ENCODE results near the gene HIVEP2. TPM values are rescaled to one million over a fixed set of nuclear protein-coding genes. Genes with fewer than 3 reads are reported as not detected.

Gene HIVEP2
- total and polyA plus RNA-seq, 9 donors = 8.4 to 58.9 (median 32.1) TPM

- 26 to 36% (median 29%) methylated on average over 1 of the region's 1 CpG for WGBS, 3 donors
- no peaks in the 10 kb centered on the region for H3K27me3 ChIP-seq
- no peaks in the 10 kb centered on the region for H3K9me3 ChIP-seq
- no peak overlapping the region for H3K4me3 ChIP-seq
- H3K27ac ChIP-seq = no peak overlapping the region
- H3K4me1 ChIP-seq (ENCODE audit: insufficient read depth) = peaks cover 7% of the 10 kb centered on the region
- H3K36me3 ChIP-seq = no peaks in the 10 kb centered on the region
- DNase-seq = no peak
- intact Hi-C loops (cut with DNase I) = no loop called here
- TF ChIP-seq EP300 (IDR thresholded peaks at IDR 0.05) = no peak
- no peak for TF ChIP-seq POLR2A (IDR thresholded peaks at IDR 0.05)
- TF ChIP-seq, protein P1, sequence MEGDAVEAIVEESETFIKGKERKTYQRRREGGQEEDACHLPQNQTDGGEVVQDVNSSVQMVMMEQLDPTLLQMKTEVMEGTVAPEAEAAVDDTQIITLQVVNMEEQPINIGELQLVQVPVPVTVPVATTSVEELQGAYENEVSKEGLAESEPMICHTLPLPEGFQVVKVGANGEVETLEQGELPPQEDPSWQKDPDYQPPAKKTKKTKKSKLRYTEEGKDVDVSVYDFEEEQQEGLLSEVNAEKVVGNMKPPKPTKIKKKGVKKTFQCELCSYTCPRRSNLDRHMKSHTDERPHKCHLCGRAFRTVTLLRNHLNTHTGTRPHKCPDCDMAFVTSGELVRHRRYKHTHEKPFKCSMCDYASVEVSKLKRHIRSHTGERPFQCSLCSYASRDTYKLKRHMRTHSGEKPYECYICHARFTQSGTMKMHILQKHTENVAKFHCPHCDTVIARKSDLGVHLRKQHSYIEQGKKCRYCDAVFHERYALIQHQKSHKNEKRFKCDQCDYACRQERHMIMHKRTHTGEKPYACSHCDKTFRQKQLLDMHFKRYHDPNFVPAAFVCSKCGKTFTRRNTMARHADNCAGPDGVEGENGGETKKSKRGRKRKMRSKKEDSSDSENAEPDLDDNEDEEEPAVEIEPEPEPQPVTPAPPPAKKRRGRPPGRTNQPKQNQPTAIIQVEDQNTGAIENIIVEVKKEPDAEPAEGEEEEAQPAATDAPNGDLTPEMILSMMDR (IDR thresholded peaks at IDR 0.05) = no peak
Observed at GRCh38 chr6:142874676-142875075, 70.3 kb downstream of the HIVEP2 start.

DNA sequence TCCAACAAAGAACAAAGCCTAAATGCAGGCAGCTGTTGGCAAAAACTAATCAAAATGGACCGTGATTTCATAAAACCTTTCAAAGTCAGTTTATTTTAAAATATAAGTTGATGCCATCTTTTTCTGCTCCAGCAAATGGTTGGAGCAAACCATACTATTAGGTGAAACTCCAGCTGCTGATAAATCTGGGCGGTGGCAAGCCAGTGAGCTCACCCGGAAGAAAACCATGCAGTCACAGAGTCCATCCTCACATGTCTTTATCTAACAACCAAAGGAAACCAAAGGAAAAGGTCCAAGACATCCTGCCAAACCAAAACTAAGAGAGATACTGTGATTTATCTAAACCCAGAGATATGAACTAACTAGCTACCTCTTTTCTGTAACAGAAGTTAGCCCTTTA is 72.6 kb downstream of the HIVEP2 start:
- TF ChIP-seq POLR2A (IDR thresholded peaks at IDR 0.05) = no peak
- TF ChIP-seq, protein P1 (IDR thresholded peaks at IDR 0.05) = no peak
- TF ChIP-seq EP300 (IDR thresholded peaks at IDR 0.05) = no peak
- H3K9me3 ChIP-seq = no peaks in the 10 kb centered on the region
- H3K4me1 ChIP-seq (ENCODE audit: insufficient read depth) = peaks cover 9% of the 10 kb centered on the region
- no peak overlapping the region for H3K27ac ChIP-seq
- no peaks in the 10 kb centered on the region for H3K27me3 ChIP-seq
- no peak for DNase-seq
- WGBS, 3 donors = 39 to 51% (median 42%) methylated on average over 3 of the region's 3 CpGs
- no peaks in the 10 kb centered on the region for H3K36me3 ChIP-seq
- H3K4me3 ChIP-seq = no peak overlapping the region
- intact Hi-C loops (cut with DNase I) = no loop called here

DNA sequence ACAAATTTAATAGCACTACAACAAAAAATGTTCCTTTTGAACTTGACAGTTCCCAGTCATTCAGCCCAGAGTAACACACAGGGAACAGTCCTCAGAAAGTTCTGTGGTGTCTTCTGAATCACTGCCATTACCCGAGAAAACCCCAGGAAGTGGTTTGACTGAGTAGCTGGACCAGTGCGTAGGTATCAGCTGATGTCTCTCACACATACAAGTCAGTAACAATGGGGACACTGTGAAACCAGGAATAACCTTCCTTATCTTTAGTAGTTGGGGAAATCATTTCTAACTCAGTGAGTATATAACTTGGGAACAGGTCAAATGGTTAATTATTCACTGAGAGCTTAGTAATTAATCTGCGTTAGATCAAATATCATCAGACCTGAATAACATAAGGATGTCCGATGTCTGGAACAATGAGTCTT is 73.1 kb downstream of the HIVEP2 start:
- DNase-seq = no peak
- Histone ChIP-seq H3K9me3 (no peaks in the 10 kb centered on the region), H3K27ac (no peak overlapping the region), H3K36me3 (no peaks in the 10 kb centered on the region), H3K4me1 (ENCODE audit: insufficient read depth) (peaks cover 9% of the 10 kb centered on the region), H3K4me3 (no peak overlapping the region), H3K27me3 (no peaks in the 10 kb centered on the region)
- intact Hi-C loops (cut with DNase I) = no loop called here
- 44 to 57% (median 56%) methylated on average over 4 of the region's 4 CpGs for WGBS, 3 donors
- TF ChIP-seq POLR2A (IDR thresholded peaks at IDR 0.05) (no peak), EP300 (IDR thresholded peaks at IDR 0.05) (no peak)

DNA sequence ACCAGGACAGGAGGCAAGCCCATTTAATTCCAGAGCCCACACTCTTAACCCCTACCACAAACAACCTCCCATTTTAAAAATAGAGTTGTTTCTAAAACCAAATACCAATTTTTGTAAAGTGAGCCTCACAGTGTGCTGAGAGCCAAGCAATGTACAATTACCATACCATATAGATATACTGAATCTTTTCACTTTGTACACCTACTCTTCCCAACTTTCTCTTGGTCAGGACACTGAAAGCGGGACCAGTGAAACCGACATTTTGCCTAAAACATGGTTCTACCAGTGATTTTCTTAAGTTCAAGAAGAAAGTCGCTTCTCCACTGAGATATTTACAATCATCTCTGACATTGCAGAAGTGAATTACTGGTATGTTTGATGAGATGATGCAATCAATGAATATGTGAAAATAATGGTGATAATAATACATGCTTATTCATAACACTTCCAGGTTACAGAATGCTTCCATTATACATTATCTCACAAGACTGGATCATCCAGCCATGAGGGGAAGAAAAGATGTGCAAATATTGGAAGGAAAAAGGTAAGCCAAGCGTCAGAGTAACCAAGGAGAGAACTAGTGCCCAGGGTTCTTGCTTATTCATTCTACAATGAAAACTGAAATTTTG is 74.1 kb downstream of the HIVEP2 start:
- Histone ChIP-seq H3K9me3 (no peaks in the 10 kb centered on the region), H3K4me3 (no peak overlapping the region)
- WGBS, 3 donors = 62 to 83% (median 72%) methylated on average over 4 of the region's 4 CpGs

DNA sequence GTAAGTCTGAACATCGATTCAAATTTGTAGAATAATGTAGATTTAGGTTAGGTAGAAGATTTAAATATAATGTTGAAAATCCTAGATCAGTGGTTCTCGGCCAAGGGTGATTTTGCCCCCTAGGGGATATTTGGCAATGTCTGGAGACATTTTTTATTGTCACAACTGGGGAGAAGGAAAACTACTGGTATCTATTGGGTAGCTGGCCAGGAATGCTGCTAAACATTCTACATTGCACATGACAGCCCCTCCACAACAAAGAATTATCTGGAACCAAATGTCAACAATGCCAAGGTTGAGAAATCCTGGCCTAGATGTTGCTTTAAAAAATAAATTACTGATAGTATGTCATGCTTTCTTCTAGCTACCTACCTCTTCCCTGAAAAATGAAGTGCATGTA is 76.1 kb downstream of the HIVEP2 start:
- Histone ChIP-seq H3K27ac (no peak overlapping the region), H3K27me3 (no peaks in the 10 kb centered on the region), H3K4me3 (no peak overlapping the region), H3K9me3 (no peaks in the 10 kb centered on the region), H3K4me1 (ENCODE audit: insufficient read depth) (peaks cover 8% of the 10 kb centered on the region), H3K36me3 (no peaks in the 10 kb centered on the region)
- intact Hi-C loops (cut with DNase I) = no loop called here
- TF ChIP-seq POLR2A (IDR thresholded peaks at IDR 0.05) (no peak), EP300 (IDR thresholded peaks at IDR 0.05) (no peak)
- TF ChIP-seq, protein P1 (IDR thresholded peaks at IDR 0.05) = no peak
- DNase-seq = no peak
- 80 to 92% (median 82%) methylated on average over 2 of the region's 2 CpGs for WGBS, 3 donors

More for the DNA sequence above, 74.1 kb downstream of the HIVEP2 start:
- no peaks in the 10 kb centered on the region for H3K27me3 ChIP-seq
- H3K4me1 ChIP-seq (ENCODE audit: insufficient read depth) = peaks cover 9% of the 10 kb centered on the region
- no peaks in the 10 kb centered on the region for H3K36me3 ChIP-seq
- no peak for TF ChIP-seq POLR2A (IDR thresholded peaks at IDR 0.05)
- TF ChIP-seq, protein P1 (IDR thresholded peaks at IDR 0.05) = no peak
- TF ChIP-seq EP300 (IDR thresholded peaks at IDR 0.05) = no peak
- DNase-seq = no peak
- H3K27ac ChIP-seq = no peak overlapping the region
- intact Hi-C loops (cut with DNase I) = no loop called here
